MM.1S (cell line): ENCODE results near the gene HS2ST1.

ENCODE experiments used
- DNase-seq: peaks from one replicate; pipeline ENCODE4 v3.0.0-alpha.2; 2015
- H2AFZ ChIP-seq: fragments of 300-600 bp; sonication (generic); 2 replicates; pipeline ENCODE4 v1.6.0; 2016; ENCODE audit warnings: antibody characterized with exemption, low read length
- H3F3A ChIP-seq: fragments of 300-600 bp; sonication (generic); 2 replicates; pipeline ENCODE4 v1.6.1; 2016; ENCODE audit warnings: mild to moderate bottlenecking, antibody characterized with exemption, low read length, moderate library complexity, mixed read lengths; ENCODE audit not compliant: insufficient read depth
- H3K27ac ChIP-seq: fragments of 300-600 bp; sonication (generic); 2 replicates; pipeline ENCODE4 v1.5.1; 2016; ENCODE audit warnings: mild to moderate bottlenecking, low read length
- H3K27me3 ChIP-seq: fragments of 300-600 bp; sonication (generic); replicated peaks from 2 replicates; pipeline ENCODE4 v1.6.0; 2016; ENCODE audit warnings: low read length; ENCODE audit not compliant: insufficient read depth
- H3K36me3 ChIP-seq: fragments of 300-600 bp; sonication (generic); replicated peaks from 2 replicates; pipeline ENCODE4 v1.6.1; 2016; ENCODE audit warnings: mild to moderate bottlenecking, low read length, mixed read lengths; ENCODE audit not compliant: insufficient read depth
- H3K4me1 ChIP-seq: fragments of 300-600 bp; sonication (generic); 2 replicates; pipeline ENCODE4 v1.6.1; 2016; ENCODE audit warnings: low read length, mixed read lengths
- H3K4me2 ChIP-seq: fragments of 300-600 bp; sonication (generic); 2 replicates; pipeline ENCODE4 v1.6.0; 2016; ENCODE audit warnings: low read depth, low read length
- H3K4me3 ChIP-seq: fragments of 300-600 bp; sonication (generic); 2 replicates; pipeline ENCODE4 v1.5.1; 2016; ENCODE audit warnings: low read length, mixed read lengths
- H3K79me2 ChIP-seq: fragments of 300-600 bp; sonication (generic); 2 replicates; pipeline ENCODE4 v1.6.1; 2016; ENCODE audit warnings: mixed run types, low read length, mixed read lengths
- H3K9ac ChIP-seq: fragments of 300-600 bp; sonication (generic); 2 replicates; pipeline ENCODE4 v1.6.1; 2016; ENCODE audit warnings: low read length, mixed read lengths
- H3K9me2 ChIP-seq: fragments of 300-600 bp; sonication (generic); replicated peaks from 2 replicates; pipeline ENCODE4 v1.6.1; 2016; ENCODE audit warnings: mild to moderate bottlenecking, low read length, mixed read lengths; ENCODE audit not compliant: insufficient read depth
- H3K9me3 ChIP-seq: fragments of 300-600 bp; sonication (generic); replicated peaks from 2 replicates; pipeline ENCODE4 v1.6.1; 2016; ENCODE audit warnings: mild to moderate bottlenecking, low read length, mixed read lengths; ENCODE audit not compliant: insufficient read depth
- H4K20me1 ChIP-seq: fragments of 300-600 bp; sonication (generic); 2 replicates; pipeline ENCODE4 v1.6.1; 2016; ENCODE audit warnings: mild to moderate bottlenecking, low read length, moderate library complexity, mixed read lengths; ENCODE audit not compliant: insufficient read depth
- EZH2 ChIP-seq: fragments of 300-600 bp; sonication (generic); optimal IDR thresholded peaks from 2 replicates; pipeline ENCODE3; 2017; ENCODE audit warnings: low read depth, mild to moderate bottlenecking, antibody characterized with exemption, low read length, mixed read lengths
- EZH2phosphoT487 ChIP-seq: fragments of 300-600 bp; sonication (generic); IDR thresholded peaks from 2 replicates; pipeline ENCODE4 v1.6.1; 2018; ENCODE audit warnings: antibody characterized with exemption, low read length
- TF ChIP-seq, protein P1 (sequence below): fragments of 300-600 bp; sonication (generic); IDR thresholded peaks from 2 replicates; pipeline ENCODE4 v1.5.1; 2016; ENCODE audit warnings: antibody characterized with exemption, low read length, mixed read lengths

Gene HS2ST1

DNA sequence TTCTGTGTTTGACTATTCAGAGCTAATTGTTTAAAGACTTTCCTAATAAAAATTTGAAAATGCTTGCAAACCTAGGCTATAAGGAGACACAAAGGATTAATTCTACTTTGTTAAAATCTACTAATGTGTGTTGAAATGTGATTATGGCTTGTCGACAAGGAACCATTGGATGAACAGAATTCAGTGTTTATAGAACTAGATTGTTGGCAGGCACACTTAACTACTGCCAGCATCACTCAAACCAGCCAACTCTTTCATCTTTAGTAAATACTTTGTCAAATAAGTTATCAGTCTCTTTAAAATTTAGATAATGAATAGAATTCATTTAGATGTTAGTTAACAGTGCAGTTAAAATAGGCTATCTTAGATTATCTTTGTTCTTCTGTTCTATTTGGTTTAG lies 27.6 kb downstream of the HS2ST1 start:
- Histone ChIP-seq H3K4me1 (no peaks in the 10 kb centered on the region), H3K79me2 (peaks cover 23% of the 10 kb centered on the region), H3K9ac (no peak overlapping the region), H3K4me3 (no peak overlapping the region), H3K9me2 (no peaks in the 10 kb centered on the region), H3F3A (no peaks in the 10 kb centered on the region), H3K9me3 (no peaks in the 10 kb centered on the region), H2AFZ (no peak overlapping the region), H3K36me3 (no peaks in the 10 kb centered on the region), H3K27ac (no peak overlapping the region), H3K4me2 (no peak overlapping the region), H4K20me1 (no peaks in the 10 kb centered on the region), H3K27me3 (no peaks in the 10 kb centered on the region)
- DNase-seq: no peak
- TF ChIP-seq EZH2 (no peak), EZH2phosphoT487 (no peak)
- TF ChIP-seq, protein P1, sequence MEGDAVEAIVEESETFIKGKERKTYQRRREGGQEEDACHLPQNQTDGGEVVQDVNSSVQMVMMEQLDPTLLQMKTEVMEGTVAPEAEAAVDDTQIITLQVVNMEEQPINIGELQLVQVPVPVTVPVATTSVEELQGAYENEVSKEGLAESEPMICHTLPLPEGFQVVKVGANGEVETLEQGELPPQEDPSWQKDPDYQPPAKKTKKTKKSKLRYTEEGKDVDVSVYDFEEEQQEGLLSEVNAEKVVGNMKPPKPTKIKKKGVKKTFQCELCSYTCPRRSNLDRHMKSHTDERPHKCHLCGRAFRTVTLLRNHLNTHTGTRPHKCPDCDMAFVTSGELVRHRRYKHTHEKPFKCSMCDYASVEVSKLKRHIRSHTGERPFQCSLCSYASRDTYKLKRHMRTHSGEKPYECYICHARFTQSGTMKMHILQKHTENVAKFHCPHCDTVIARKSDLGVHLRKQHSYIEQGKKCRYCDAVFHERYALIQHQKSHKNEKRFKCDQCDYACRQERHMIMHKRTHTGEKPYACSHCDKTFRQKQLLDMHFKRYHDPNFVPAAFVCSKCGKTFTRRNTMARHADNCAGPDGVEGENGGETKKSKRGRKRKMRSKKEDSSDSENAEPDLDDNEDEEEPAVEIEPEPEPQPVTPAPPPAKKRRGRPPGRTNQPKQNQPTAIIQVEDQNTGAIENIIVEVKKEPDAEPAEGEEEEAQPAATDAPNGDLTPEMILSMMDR: no peak

DNA sequence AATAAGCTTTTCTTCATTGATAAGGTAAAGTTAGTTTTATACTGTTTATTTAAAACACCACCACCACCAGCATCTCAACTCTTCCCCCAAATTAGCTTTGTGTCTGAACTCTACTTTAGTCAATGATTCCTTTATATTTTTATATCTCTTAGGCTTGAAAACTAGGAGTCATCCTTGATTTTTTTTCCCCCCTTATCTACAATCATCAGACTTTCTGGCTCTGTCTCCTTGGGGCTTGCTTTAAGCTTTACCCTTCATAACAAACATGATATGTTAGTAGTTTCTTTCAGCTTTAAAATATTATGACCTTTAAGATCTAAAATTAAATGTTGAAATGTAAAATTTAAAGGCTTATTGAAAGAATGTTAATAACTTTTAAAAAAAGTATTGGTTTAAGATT lies 28.3 kb downstream of the HS2ST1 start:
- H2AFZ ChIP-seq: no peak overlapping the region
- no peaks in the 10 kb centered on the region for H3F3A ChIP-seq
- H3K36me3 ChIP-seq: no peaks in the 10 kb centered on the region
- H3K4me1 ChIP-seq: no peaks in the 10 kb centered on the region
- TF ChIP-seq EZH2 (no peak), EZH2phosphoT487 (no peak)
- TF ChIP-seq, protein P1: no peak
- peaks cover 26% of the 10 kb centered on the region for H3K79me2 ChIP-seq
- H3K27ac ChIP-seq: no peak overlapping the region
- no peaks in the 10 kb centered on the region for H4K20me1 ChIP-seq
- no peaks in the 10 kb centered on the region for H3K9me3 ChIP-seq
- H3K9me2 ChIP-seq: no peaks in the 10 kb centered on the region
- H3K27me3 ChIP-seq: no peaks in the 10 kb centered on the region
- no peak overlapping the region for H3K4me3 ChIP-seq
- no peak overlapping the region for H3K9ac ChIP-seq
- no peak for DNase-seq
- H3K4me2 ChIP-seq: no peak overlapping the region

DNA sequence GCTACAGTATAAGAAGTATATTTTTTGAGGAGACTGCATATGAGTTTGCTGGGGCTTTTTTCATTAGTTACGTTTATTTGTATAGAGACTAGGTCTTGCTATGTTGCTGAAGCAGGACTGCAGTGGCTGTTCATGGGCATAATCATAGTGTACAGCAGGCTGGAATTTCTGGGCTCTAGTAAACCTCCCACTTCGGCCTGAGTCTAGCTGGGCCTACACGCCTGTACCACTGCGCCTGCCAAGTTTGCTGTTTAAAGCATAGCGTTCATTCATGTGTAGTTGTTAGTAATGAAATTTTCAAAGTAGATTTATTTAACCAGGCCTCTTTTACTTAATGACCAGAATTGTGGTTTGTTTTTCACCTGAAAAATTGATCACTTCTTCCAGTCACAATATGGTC lies 33.8 kb downstream of the HS2ST1 start:
- no peaks in the 10 kb centered on the region for H3F3A ChIP-seq
- H3K9me2 ChIP-seq: no peaks in the 10 kb centered on the region
- H3K36me3 ChIP-seq: no peaks in the 10 kb centered on the region
- H3K27me3 ChIP-seq: no peaks in the 10 kb centered on the region
- no peak overlapping the region for H2AFZ ChIP-seq
- TF ChIP-seq, protein P1: no peak
- TF ChIP-seq EZH2 (no peak), EZH2phosphoT487 (no peak)
- no peak overlapping the region for H3K27ac ChIP-seq
- no peaks in the 10 kb centered on the region for H4K20me1 ChIP-seq
- DNase-seq: no peak
- H3K4me3 ChIP-seq: no peak overlapping the region
- H3K9ac ChIP-seq: no peak overlapping the region
- H3K79me2 ChIP-seq: peaks cover 9% of the 10 kb centered on the region
- no peak overlapping the region for H3K4me2 ChIP-seq
- H3K4me1 ChIP-seq: no peaks in the 10 kb centered on the region
- no peaks in the 10 kb centered on the region for H3K9me3 ChIP-seq
